ENCODE measurements around the gene SLC39A11.

- TF ChIP-seq CTCF (IDR thresholded peaks at IDR 0.05): no peak
- TF ChIP-seq POLR2A (IDR thresholded peaks at IDR 0.05): no peak
These were observed 25.4 kb downstream of the SLC39A11 start for GRCh38 chr17:73067075-73067474.
